ENCODE data around the gene NCKAP5.
"Not testable (repeated sequence)": the region's sequence is repeated elsewhere in the genome, so short reads cannot be mapped to it uniquely, and the experiment has no call there.

Gene NCKAP5

GRCh38 chr2:133519677-133520076 lies 48.6 kb downstream of the NCKAP5 start:
- DNase-seq = not testable (repeated sequence)

- no peak for DNase-seq
These were observed 49.4 kb downstream of the NCKAP5 start for GRCh38 chr2:133518700-133519344.

GRCh38 chr2:133517876-133518275 lies 50.4 kb downstream of the NCKAP5 start:
- no peak for DNase-seq

GRCh38 chr2:133516405-133517026 lies 51.7 kb downstream of the NCKAP5 start:
- no peak for DNase-seq

GRCh38 chr2:133515271-133515670 lies 53.0 kb downstream of the NCKAP5 start:
- DNase-seq = no peak

GRCh38 chr2:133513893-133514292 lies 54.4 kb downstream of the NCKAP5 start:
- DNase-seq = no peak

GRCh38 chr2:133512121-133512520 lies 56.1 kb downstream of the NCKAP5 start:
- no peak for DNase-seq

- DNase-seq = no peak
These were observed 56.6 kb downstream of the NCKAP5 start for GRCh38 chr2:133511679-133512078.

GRCh38 chr2:133509777-133510176 lies 58.5 kb downstream of the NCKAP5 start:
- DNase-seq = no peak

GRCh38 chr2:133508546-133509165 lies 59.6 kb downstream of the NCKAP5 start:
- no peak for DNase-seq

- DNase-seq = no peak
These were observed 61.3 kb downstream of the NCKAP5 start for GRCh38 chr2:133506996-133507395.

GRCh38 chr2:133504566-133505505 lies 63.4 kb downstream of the NCKAP5 start:
- no peak for DNase-seq

- DNase-seq = no peak
These were observed 64.3 kb downstream of the NCKAP5 start for GRCh38 chr2:133503927-133504326.

- DNase-seq = no peak
These were observed 64.9 kb downstream of the NCKAP5 start for GRCh38 chr2:133503323-133503722.

- DNase-seq = no peak
These were observed 65.6 kb downstream of the NCKAP5 start for GRCh38 chr2:133502678-133503077.

- no peak for DNase-seq
These were observed 67.3 kb downstream of the NCKAP5 start for GRCh38 chr2:133500917-133501316.

GRCh38 chr2:133498662-133499585 lies 69.3 kb downstream of the NCKAP5 start:
- no peak for DNase-seq

- no peak for DNase-seq
These were observed 70.2 kb downstream of the NCKAP5 start for GRCh38 chr2:133497951-133498565.

- DNase-seq = no peak
These were observed 70.9 kb downstream of the NCKAP5 start for GRCh38 chr2:133497270-133497893.

- no peak for DNase-seq
These were observed 71.6 kb downstream of the NCKAP5 start for GRCh38 chr2:133496501-133497269.

All from CD4-positive, alpha-beta T cell treated with Interferon gamma for 1 hour (primary cell).